ENCODE data around the gene MCM8.

MCM8 gene

DNA sequence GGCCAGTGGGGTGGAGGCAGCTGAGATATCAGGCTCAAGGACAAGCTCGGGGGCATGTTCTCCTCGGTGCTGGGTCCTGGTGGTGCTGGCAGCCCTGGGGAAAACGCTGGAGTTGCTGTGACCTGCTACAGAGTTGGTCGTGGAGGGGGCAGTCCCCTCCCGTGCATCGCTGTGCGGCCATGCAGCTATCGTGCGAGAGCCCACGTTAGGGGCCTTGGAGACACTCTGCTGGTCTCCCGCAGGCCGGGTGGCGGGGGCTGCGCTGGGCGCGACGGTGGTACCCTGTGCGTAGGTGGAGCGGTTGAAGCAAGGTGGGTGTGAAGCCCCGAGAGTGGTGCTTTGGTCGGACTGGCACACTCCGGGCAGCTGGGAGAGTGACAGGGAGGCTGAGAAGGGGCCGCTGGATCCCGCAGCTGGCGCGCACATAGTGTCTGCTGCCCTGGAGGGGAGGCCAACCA lies 91.4 kb downstream of the MCM8 start:
- DNase-seq (ENCODE audit: low read depth), result no peak

DNA sequence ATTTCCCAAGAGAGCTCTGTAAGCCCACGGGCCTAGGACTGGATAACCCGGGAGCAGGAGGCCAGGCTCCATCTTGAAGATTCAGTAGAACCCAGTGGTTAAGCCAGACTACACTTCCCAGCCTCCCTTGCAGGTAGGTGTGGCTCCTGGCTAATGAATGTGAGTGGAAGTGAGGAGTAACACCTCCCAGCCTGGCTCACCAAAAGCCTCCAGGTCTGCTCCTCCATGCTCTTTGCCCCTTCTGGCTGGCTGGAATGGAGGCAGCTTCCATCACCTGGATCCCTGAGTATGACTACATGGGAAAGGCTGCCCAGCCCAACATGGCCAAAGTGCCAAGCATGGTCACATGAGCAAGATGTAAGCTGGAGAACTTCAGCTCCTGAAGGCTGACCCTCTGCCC lies 93.7 kb downstream of the MCM8 start:
- no peak for DNase-seq (ENCODE audit: low read depth)

DNA sequence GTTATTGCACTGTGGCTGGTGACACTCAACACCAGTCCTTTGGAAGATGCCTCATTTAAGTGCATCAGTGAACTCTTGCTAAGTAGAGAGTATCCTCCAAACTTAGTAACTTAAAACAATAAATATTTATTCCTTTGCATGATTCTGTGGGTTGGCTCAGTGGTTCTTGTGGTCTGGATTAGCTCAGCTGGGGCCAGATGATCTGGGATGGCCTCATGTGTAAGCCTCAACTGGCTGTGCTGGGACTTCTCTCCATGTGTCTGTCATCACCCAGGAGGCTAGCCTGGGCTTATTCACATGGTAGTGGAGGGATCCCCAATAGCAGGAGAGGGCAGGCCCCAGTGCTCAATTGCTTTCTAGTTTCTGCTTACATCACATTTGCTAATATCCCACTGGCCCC lies 95.1 kb downstream of the MCM8 start:
- DNase-seq (ENCODE audit: low read depth), result no peak

DNA sequence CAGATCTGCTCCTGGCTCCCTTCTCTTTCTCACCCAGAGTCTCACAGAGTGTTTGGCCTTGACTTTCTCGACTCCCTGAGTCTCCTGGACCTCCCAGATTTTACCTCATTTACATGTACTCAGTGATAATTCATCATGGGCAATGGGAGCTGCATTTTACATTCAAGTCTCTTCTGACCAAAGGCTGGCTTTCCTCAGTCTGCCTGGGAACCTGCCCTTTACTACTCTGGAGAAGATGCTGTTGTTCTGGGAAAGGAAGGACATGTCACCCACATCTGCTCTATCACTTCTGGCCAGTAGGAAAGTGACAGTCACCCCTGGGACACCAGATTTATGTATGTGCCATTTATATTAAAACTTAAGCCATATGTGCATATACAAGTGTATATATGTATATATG lies 96.0 kb downstream of the MCM8 start:
- DNase-seq (ENCODE audit: low read depth), result no peak

DNA sequence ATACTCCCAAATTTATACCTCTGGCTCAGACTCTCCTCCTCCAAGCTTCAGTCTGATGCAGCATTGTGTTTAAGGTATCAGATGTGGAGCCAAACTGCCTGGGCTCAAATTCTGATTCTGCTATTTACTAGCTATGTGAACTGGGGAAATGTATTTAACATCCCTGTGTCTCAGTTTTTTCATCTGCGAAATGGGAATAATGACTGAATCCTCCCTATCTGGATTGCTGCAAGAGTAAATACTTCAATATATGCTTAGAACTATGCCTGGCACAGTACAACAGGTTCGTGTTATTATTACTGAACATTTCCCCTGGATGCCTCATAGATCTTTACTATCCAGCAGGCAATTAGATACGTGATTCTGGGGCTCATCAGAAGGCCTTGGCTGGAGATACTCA lies 97.9 kb downstream of the MCM8 start:
- DNase-seq (ENCODE audit: low read depth), result no peak
